Panc1 (cell line): Measurements from ENCODE around the gene LILRA5. TPM values are rescaled to one million over a fixed set of nuclear protein-coding genes. Genes with fewer than 3 reads are reported as not detected.

Source experiments
- ATAC-seq: fragments of 200-7000 bp; cut with Tn5 transposase; 2 replicates; pipeline ENCODE4 v1.9.1; 2020; ENCODE audit warnings: mild to moderate bottlenecking, moderate library complexity
- BruUV-seq: library from RNA; stranded (reverse); fragments of 400-500 nt; replicated peaks from 2 replicates; lab custom pipeline; 2021; lab: Mats Ljungman, UMichigan
- CTCF ChIA-PET: fragments of 300-600 bp; sonication (Branson Sonifier 250); formaldehyde crosslinking; loops from one replicate; lab custom pipeline; 2022; ENCODE audit warnings: antibody characterized with exemption; lab: Charles Lee
- POLR2A ChIA-PET: fragments of 300-600 bp; sonication (Branson Sonifier 250); formaldehyde crosslinking; loops from one replicate; lab custom pipeline; 2022; ENCODE audit warnings: antibody characterized with exemption; lab: Charles Lee
- DNase-seq: peaks from one replicate; pipeline ENCODE4 v3.0.0-alpha.2; 2010; ENCODE audit warnings: low read depth, low spot score
- H3K27ac ChIP-seq: 2 replicates; pipeline ENCODE4 v1.5.1; 2011; ENCODE audit warnings: mild to moderate bottlenecking, low read length, inconsistent platforms
- H3K27me3 ChIP-seq: fragments of 200-500 bp; sonication (Bioruptor generic); 2 replicates; pipeline ENCODE4 v1.6.0; 2014; ENCODE audit warnings: low read length, inconsistent platforms; ENCODE audit not compliant: control insufficient read depth, insufficient read depth
- H3K36me3 ChIP-seq: fragments of 200-500 bp; sonication (Bioruptor generic); 2 replicates; pipeline ENCODE4 v1.5.1; 2014; ENCODE audit warnings: inconsistent platforms, mild to moderate bottlenecking, low read length, moderate library complexity; ENCODE audit not compliant: control insufficient read depth, insufficient read depth
- H3K4me1 ChIP-seq: 2 replicates; pipeline ENCODE4 v1.5.1; 2011; ENCODE audit warnings: inconsistent platforms, mild to moderate bottlenecking, low read length, moderate library complexity; ENCODE audit not compliant: control insufficient read depth, insufficient read depth
- H3K4me3 ChIP-seq, 2 experiments: 2 replicates each; pipeline ENCODE4 v1.5.1; 2011 to 2012; ENCODE audit warnings: low read depth in 2 of 2, low read length in 2 of 2, mild to moderate bottlenecking in 2 of 2, inconsistent platforms in 1 of 2, moderate library complexity in 1 of 2
- H3K9me3 ChIP-seq: fragments of 200-500 bp; sonication (Bioruptor generic); 2 replicates; pipeline ENCODE4 v1.5.1; 2014; ENCODE audit warnings: low read depth, mild to moderate bottlenecking, inconsistent platforms, low read length, moderate library complexity; ENCODE audit not compliant: control insufficient read depth, insufficient read depth
- CTCF ChIP-seq: fragments of 450-650 bp; IDR thresholded peaks from 2 replicates; pipeline ENCODE4 v1.5.1; 2017; ENCODE audit warnings: mild to moderate bottlenecking
- POLR2AphosphoS5 ChIP-seq: IDR thresholded peaks from 2 replicates; pipeline ENCODE4 v1.6.1; 2012; ENCODE audit warnings: mild to moderate bottlenecking, low read depth, low read length, moderate library complexity
- REST ChIP-seq, 2 experiments: IDR thresholded peaks; 2 replicates each; pipeline ENCODE4 v1.6.1; 2011 to 2012; ENCODE audit warnings: low read depth in 2 of 2, control low read depth in 1 of 2, low read length in 1 of 2, mild to moderate bottlenecking in 1 of 2, moderate library complexity in 1 of 2; ENCODE audit not compliant: insufficient read depth in 1 of 2
- SIN3A ChIP-seq: IDR thresholded peaks from 2 replicates; pipeline ENCODE4 v1.6.1; 2012; ENCODE audit warnings: low read depth, mild to moderate bottlenecking, low read length, moderate library complexity, borderline replicate concordance; ENCODE audit not compliant: insufficient read depth
- TCF7L2 ChIP-seq: IDR thresholded peaks from 2 replicates; pipeline ENCODE4 v1.6.1; 2011; ENCODE audit warnings: mild to moderate bottlenecking, low read depth, low read length, inconsistent platforms
- in situ Hi-C: cut with HindIII; loops from 2 replicates; pipeline ENCODE4 v1.10.0; 2016; ENCODE audit warnings: low sequenced_read_pairs, low pct_unique_long_range_greater_than_20kb
- intact Hi-C: fragments of 100-400 bp; cut with micrococcal nuclease; formaldehyde crosslinking; loops from one replicate; pipeline ENCODE4 v1.10.0; 2022; ENCODE audit not compliant: unreplicated experiment
- total RNA-seq: library from RNA; stranded (reverse); gene quantifications from one replicate; pipeline ENCODE4 v1.2.1, GENCODE V29; 2021; ENCODE audit not compliant: unreplicated experiment

The LILRA5 gene
- total RNA-seq, 1 experiment from 2014 or later: not detected

GRCh38 chr19:54316746-54317107 lies 3.8 kb upstream of the LILRA5 start:
- ChIA-PET CTCF (interaction anchor here (0.6 to 1.2 kb wide), 2 partner anchors 8 to 12 kb away, joined by 3 to 6 read pairs; no protein-coding TSS in a partner anchor), POLR2A (no interaction called here)
- DNase-seq (no peak), ATAC-seq (0 out of 2 replicates have a peak, but pooled peaks have one; percentile 47)
- H3K36me3 ChIP-seq: no peaks in the 10 kb centered on the region
- in situ Hi-C loops: no loop called here
- intact Hi-C loops: no loop called here
- no peaks in the 10 kb centered on the region for H3K4me1 ChIP-seq
- H3K4me3 ChIP-seq: no peak overlapping the region
- H3K27me3 ChIP-seq: peaks cover 9% of the 10 kb centered on the region
- H3K27ac ChIP-seq: no peak overlapping the region
- no TSS peak for BruUV-seq
- no peaks in the 10 kb centered on the region for H3K9me3 ChIP-seq
- TF ChIP-seq REST (IDR thresholded peaks at IDR 0.05; ENCODE audit: insufficient read depth in 1 of 2, low read depth in 2 of 2, low read length in 1 of 2) (no peak), CTCF (no peak), POLR2AphosphoS5 (no peak), TCF7L2 (no peak), SIN3A (no peak)

GRCh38 chr19:54315956-54316355 lies 3.0 kb upstream of the LILRA5 start:
- BruUV-seq: no TSS peak
- no peaks in the 10 kb centered on the region for H3K4me1 ChIP-seq
- intact Hi-C loops (no loop called here), in situ Hi-C loops (no loop called here)
- no peak for ATAC-seq
- no peak overlapping the region for H3K27ac ChIP-seq
- H3K27me3 ChIP-seq: peaks cover 9% of the 10 kb centered on the region
- H3K36me3 ChIP-seq: no peaks in the 10 kb centered on the region
- no peak overlapping the region for H3K4me3 ChIP-seq
- ChIA-PET POLR2A (no interaction called here), CTCF (interaction anchor here (1.2 kb wide), 1 partner anchor 9 kb away, joined by 6 read pairs; no protein-coding TSS in a partner anchor)
- TF ChIP-seq SIN3A: no peak
- no peak for TF ChIP-seq TCF7L2
- TF ChIP-seq CTCF: no peak
- TF ChIP-seq POLR2AphosphoS5: no peak
- TF ChIP-seq REST (IDR thresholded peaks at IDR 0.05; ENCODE audit: insufficient read depth in 1 of 2, low read depth in 2 of 2, low read length in 1 of 2): no peak
- H3K9me3 ChIP-seq: no peaks in the 10 kb centered on the region
- no peak for DNase-seq
